Activated T-helper 2 cell treated with anti-CD3 and anti-CD28 coated beads, Interferon-gamma antibody, Interleukin-2, Interleukin-4, amounts not matched to agents 10 μg/mL and 5 μg/mL and 100 μg/mL, durations not matched to agents 14 hours and 24 hours and 36 hours (primary cell): ENCODE results near the gene PARS2. TPM values are rescaled to one million over a fixed set of nuclear protein-coding genes. Genes with fewer than 3 reads are reported as not detected.

ENCODE experiments used
- DNase-seq: peaks from one replicate; pipeline ENCODE4 v3.0.0; 2021; ENCODE audit warnings: low spot score
- H3K27ac Mint-ChIP-seq: one replicate; pipeline ENCODE4 v1.8.0; 2021; ENCODE audit warnings: mixed read lengths
- H3K27me3 Mint-ChIP-seq: one replicate; pipeline ENCODE4 v1.8.0; 2021; ENCODE audit warnings: low read depth, mixed read lengths
- H3K36me3 Mint-ChIP-seq: one replicate; pipeline ENCODE4 v1.8.0; 2021; ENCODE audit warnings: low read depth, mixed read lengths
- H3K4me1 Mint-ChIP-seq: one replicate; pipeline ENCODE4 v1.8.0; 2021; ENCODE audit warnings: low read depth, mixed read lengths
- H3K4me3 Mint-ChIP-seq: one replicate; pipeline ENCODE4 v1.8.0; 2021; ENCODE audit warnings: low read depth, mild to moderate bottlenecking, moderate library complexity, mixed read lengths
- H3K9me3 Mint-ChIP-seq: one replicate; pipeline ENCODE4 v1.8.0; 2021; ENCODE audit warnings: mixed read lengths
- intact Hi-C: fragments of 100-400 bp; cut with micrococcal nuclease; formaldehyde crosslinking; loops from one replicate; pipeline ENCODE4 v1.15.1; 2023
- total RNA-seq: library from RNA; stranded (reverse); gene quantifications from 2 replicates; pipeline ENCODE4 v1.2.3, GENCODE V29; 2022

Gene PARS2
- total RNA-seq, 1 donor from 2014 or later: 6.4 TPM

DNA sequence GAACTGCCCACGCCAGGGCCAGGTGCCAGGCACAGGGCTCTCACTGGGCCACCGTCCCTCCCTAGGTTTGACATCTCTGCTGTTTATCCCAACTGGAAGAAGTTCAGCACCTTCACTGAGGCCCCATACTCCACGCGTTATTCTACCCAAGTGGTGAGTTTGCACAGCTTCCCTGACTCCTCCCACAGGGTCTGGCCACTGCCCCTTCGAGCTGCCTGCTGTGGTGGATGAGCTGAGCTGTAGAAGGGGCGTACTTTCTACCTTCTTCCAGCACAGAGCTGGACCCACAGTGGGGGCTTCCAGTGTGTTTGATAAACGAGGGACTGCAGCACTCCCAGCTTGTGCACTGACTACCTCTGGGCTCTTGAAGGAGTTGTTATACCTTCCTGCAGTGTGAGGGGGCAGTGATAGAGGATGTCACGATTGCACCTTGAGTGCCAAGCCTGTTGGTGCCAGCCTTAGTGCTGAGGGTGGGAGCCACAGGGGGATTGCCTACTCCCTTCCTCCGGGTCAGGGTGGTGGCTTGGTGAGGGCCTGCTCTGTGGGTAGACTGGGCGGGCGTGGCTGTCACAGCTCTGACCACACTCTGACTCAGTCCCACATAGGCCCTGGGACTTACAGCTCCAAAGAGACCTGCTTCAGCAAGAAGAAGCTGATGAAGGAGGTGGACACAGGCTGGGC is 42.7 kb upstream of the PARS2 start:
- no peaks in the 10 kb centered on the region for H3K36me3 Mint-ChIP-seq
- peaks cover 21% of the 10 kb centered on the region for H3K4me1 Mint-ChIP-seq
- H3K9me3 Mint-ChIP-seq: no peaks in the 10 kb centered on the region
- no peaks in the 10 kb centered on the region for H3K27me3 Mint-ChIP-seq
- DNase-seq: no peak
- intact Hi-C loops: no loop called here
- H3K4me3 Mint-ChIP-seq: no peak overlapping the region
- H3K27ac Mint-ChIP-seq: no peak overlapping the region

- no peaks in the 10 kb centered on the region for H3K9me3 Mint-ChIP-seq
- no peak for DNase-seq
- H3K27ac Mint-ChIP-seq: no peak overlapping the region
- H3K4me3 Mint-ChIP-seq: no peak overlapping the region
- intact Hi-C loops: no loop called here
- H3K27me3 Mint-ChIP-seq: no peaks in the 10 kb centered on the region
- no peaks in the 10 kb centered on the region for H3K36me3 Mint-ChIP-seq
- H3K4me1 Mint-ChIP-seq: peaks cover 27% of the 10 kb centered on the region
These were observed 41.7 kb upstream of the PARS2 start for GRCh38 chr1:54805981-54806381.

- H3K36me3 Mint-ChIP-seq: no peaks in the 10 kb centered on the region
These were observed 41.1 kb upstream of the PARS2 start for GRCh38 chr1:54805466-54805865.

GRCh38 chr1:54804471-54805132 is 40.3 kb upstream of the PARS2 start:
- peaks cover 34% of the 10 kb centered on the region for H3K4me1 Mint-ChIP-seq
- no peak overlapping the region for H3K4me3 Mint-ChIP-seq
- no peak for DNase-seq
- H3K9me3 Mint-ChIP-seq: no peaks in the 10 kb centered on the region
- H3K27me3 Mint-ChIP-seq: no peaks in the 10 kb centered on the region
- H3K36me3 Mint-ChIP-seq: no peaks in the 10 kb centered on the region
- intact Hi-C loops: loop anchor here (5.0 kb wide), 1 partner anchor 262 kb away; no protein-coding TSS in a partner anchor
- H3K27ac Mint-ChIP-seq: no peak overlapping the region

More at GRCh38 chr1:54805466-54805865, 41.1 kb upstream of the PARS2 start:
- Mint-ChIP-seq H3K27ac (no peak overlapping the region), H3K4me3 (no peak overlapping the region), H3K9me3 (no peaks in the 10 kb centered on the region), H3K27me3 (no peaks in the 10 kb centered on the region), H3K4me1 (peaks cover 27% of the 10 kb centered on the region)
- no peak for DNase-seq
- intact Hi-C loops: no loop called here

- Mint-ChIP-seq H3K27ac (no peak overlapping the region), H3K36me3 (no peaks in the 10 kb centered on the region), H3K9me3 (no peaks in the 10 kb centered on the region), H3K27me3 (no peaks in the 10 kb centered on the region), H3K4me3 (no peak overlapping the region), H3K4me1 (peaks cover 40% of the 10 kb centered on the region)
- intact Hi-C loops: loop anchor here (5.0 kb wide), 1 partner anchor 262 kb away; no protein-coding TSS in a partner anchor
- no peak for DNase-seq
These were observed 39.6 kb upstream of the PARS2 start for GRCh38 chr1:54803761-54804470.

DNA sequence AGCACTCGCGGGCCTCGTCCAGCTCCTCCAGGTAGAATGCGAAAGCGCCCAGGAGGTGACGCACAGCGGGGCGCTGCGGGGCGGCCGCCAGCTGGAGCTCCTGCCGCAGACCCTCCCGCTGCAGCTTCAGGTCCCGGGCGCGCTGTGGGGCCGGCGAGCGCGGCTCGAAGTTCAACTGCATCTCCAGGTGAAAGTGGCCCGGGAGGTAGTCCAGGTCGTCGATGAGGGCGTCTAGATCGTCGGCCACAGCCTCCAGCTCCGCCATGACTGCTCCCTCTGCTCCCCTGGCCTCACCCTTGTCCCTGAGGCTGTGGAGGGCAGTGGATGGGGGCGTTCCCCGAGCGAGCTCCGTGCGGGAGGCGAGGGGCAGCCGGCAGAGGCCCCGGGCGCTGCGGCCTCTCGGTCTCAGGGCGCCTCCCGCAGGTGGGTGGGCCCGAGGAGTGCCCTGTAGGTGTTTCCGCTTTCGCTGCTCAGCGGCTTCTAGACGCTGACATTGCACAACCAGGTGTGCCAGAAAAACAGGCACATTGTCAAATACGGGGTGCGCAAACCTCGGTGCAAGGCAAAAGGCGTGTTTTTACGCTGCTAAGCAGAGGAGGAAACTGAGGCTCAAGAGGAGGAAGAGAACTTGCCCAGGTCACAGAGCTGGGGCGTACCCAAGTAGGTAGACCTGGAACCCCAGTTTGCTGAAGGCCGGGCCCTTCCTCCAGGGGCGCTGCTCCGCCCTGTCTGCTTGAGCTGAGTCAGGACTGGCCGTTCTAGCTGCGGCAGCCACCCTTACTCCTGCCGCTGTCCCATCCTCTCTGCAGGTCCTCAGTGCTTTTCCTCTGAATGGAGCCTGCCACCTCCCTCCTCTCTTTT is 36.8 kb upstream of the PARS2 start, which contains the start of gene TTC22:
Gene TTC22 (minus strand): TSS at position 425 of the 861 bp plus-strand sequence. CDS start 160 bp downstream, at position 265.
- H3K4me1 Mint-ChIP-seq: peaks cover 38% of the 10 kb centered on the region
- H3K9me3 Mint-ChIP-seq: no peaks in the 10 kb centered on the region
- H3K27me3 Mint-ChIP-seq: no peaks in the 10 kb centered on the region
- DNase-seq: peak; percentile 63
- no peaks in the 10 kb centered on the region for H3K36me3 Mint-ChIP-seq
- H3K4me3 Mint-ChIP-seq: peak within 1 kb of the TSS; percentile 79
- H3K27ac Mint-ChIP-seq: no peak within 1 kb of the TSS
- intact Hi-C loops: loop anchor here (2.0 to 5.0 kb wide), 2 partner anchors 36 to 259 kb away; partner anchors contain the start of gene PARS2

- H3K27me3 Mint-ChIP-seq: no peaks in the 10 kb centered on the region
- H3K36me3 Mint-ChIP-seq: no peaks in the 10 kb centered on the region
- intact Hi-C loops: loop anchor here (2.0 to 5.0 kb wide), 2 partner anchors 35 to 258 kb away; partner anchors contain the start of gene PARS2
- no peak for DNase-seq
- H3K4me3 Mint-ChIP-seq: peak overlapping the region; percentile 79
- no peak overlapping the region for H3K27ac Mint-ChIP-seq
- peaks cover 38% of the 10 kb centered on the region for H3K4me1 Mint-ChIP-seq
- no peaks in the 10 kb centered on the region for H3K9me3 Mint-ChIP-seq
These were observed 35.9 kb upstream of the PARS2 start for GRCh38 chr1:54800041-54800898.

DNA sequence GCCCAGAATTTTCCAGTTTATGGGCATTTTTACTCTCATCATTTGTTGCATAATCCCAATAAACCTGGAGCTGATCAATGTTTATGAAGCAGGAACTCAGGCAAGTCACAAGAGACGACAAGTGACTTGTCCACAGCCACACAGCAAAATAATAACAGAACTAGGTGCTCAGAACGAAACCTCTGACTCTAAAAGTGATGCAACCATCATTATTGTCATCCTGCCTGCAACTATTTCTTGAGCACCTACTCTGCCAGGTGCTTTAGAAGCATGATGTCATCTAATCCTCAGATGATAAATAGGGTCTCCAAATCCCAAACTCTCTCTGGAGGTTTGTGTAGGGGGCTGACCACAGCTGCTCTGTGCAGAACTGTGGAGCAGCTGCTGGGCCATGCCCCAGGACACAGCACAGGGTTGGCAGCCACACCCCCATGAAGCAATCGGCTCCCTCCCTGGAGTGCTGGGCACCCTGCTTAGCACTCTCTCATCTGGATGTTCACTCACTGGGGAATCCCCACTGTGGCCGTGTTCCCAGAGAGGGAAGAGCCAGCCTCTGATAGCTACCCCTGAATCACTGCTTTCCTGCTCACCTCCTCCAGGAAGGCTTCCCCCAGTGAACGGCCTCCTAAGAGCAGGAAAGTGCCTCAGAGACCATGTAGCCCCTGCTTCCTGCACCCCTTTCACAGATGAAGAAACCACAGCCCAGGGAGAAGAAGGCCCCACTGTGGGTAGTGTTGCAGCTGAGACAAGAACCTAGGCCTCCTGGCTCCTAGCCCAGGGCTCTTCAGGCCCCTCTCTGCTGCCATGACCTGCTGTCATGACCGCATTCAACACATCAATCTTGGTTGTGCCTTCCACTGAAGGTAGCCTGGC is 34.7 kb upstream of the PARS2 start:
- H3K27ac Mint-ChIP-seq: no peak overlapping the region
- no peak overlapping the region for H3K4me3 Mint-ChIP-seq
- no peaks in the 10 kb centered on the region for H3K9me3 Mint-ChIP-seq
- intact Hi-C loops: loop anchor here (2.0 kb wide), 1 partner anchor 82 kb away; no protein-coding TSS in a partner anchor
- H3K4me1 Mint-ChIP-seq: peaks cover 28% of the 10 kb centered on the region
- no peaks in the 10 kb centered on the region for H3K36me3 Mint-ChIP-seq
- H3K27me3 Mint-ChIP-seq: no peaks in the 10 kb centered on the region
- DNase-seq: no peak

DNA sequence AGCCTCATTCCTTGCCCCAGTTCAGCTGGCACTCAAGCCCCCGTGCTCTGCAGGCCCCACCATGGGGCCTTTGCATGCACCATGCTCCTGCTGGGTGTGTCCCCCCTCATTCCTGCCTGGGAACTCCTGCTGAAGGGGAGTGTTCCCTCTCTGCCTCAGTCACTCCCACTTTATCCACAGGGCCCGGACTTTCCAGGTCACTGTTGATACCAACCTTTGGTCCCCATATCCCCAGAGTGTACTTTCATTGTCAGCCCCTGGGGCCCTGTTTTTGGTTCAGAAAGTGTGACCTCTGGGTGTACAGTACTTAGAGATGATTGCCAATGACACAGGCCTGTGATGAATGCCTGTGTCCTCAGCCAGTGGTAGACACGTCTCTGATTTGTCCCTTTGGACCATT is 33.9 kb upstream of the PARS2 start:
- intact Hi-C loops: loop anchor here (2.0 kb wide), 1 partner anchor 81 kb away; no protein-coding TSS in a partner anchor
- Mint-ChIP-seq H3K4me1 (peaks cover 26% of the 10 kb centered on the region), H3K27me3 (no peaks in the 10 kb centered on the region), H3K4me3 (no peak overlapping the region), H3K27ac (no peak overlapping the region), H3K9me3 (no peaks in the 10 kb centered on the region), H3K36me3 (no peaks in the 10 kb centered on the region)
- DNase-seq: no peak

- H3K4me3 Mint-ChIP-seq: no peak overlapping the region
- no peak overlapping the region for H3K27ac Mint-ChIP-seq
- intact Hi-C loops: no loop called here
- H3K36me3 Mint-ChIP-seq: no peaks in the 10 kb centered on the region
- H3K27me3 Mint-ChIP-seq: no peaks in the 10 kb centered on the region
- H3K4me1 Mint-ChIP-seq: peaks cover 22% of the 10 kb centered on the region
- no peaks in the 10 kb centered on the region for H3K9me3 Mint-ChIP-seq
- no peak for DNase-seq
These were observed 32.6 kb upstream of the PARS2 start for GRCh38 chr1:54796902-54797301.
